Sciatic nerve (tissue), 2 donors: ENCODE data around the gene PP2D1. TPM values are rescaled to one million over a fixed set of nuclear protein-coding genes. Genes with fewer than 3 reads are reported as not detected.

Source experiments
- ATAC-seq: fragments of 200-7000 bp; cut with Tn5 transposase; one replicate; pipeline ENCODE4 v1.9.1; 2020; ENCODE audit warnings: mild to moderate bottlenecking, moderate library complexity
- DNase-seq: peaks from one replicate; pipeline ENCODE4 v3.0.0-alpha.2; 2020; ENCODE audit warnings: low spot score
- intact Hi-C: fragments of 100-400 bp; cut with DNase I; formaldehyde crosslinking; loops from one replicate; pipeline ENCODE4 v1.14.2; 2022
- total RNA-seq: library from RNA; stranded (reverse); fragmentation: NEBNext Ultra II Directional; extraction: Animal tissue kit (Norgen Biotek cat#: 25700); gene quantifications from one replicate; pipeline ENCODE4 v1.2.1, GENCODE V29; 2021
- donor health status: DM: no; HTN: no; CAD: no.
- donor health status: DM: no; HTN: no; CAD: no.

PP2D1 gene
- total RNA-seq, 1 donor from 2014 or later: not detected

DNA sequence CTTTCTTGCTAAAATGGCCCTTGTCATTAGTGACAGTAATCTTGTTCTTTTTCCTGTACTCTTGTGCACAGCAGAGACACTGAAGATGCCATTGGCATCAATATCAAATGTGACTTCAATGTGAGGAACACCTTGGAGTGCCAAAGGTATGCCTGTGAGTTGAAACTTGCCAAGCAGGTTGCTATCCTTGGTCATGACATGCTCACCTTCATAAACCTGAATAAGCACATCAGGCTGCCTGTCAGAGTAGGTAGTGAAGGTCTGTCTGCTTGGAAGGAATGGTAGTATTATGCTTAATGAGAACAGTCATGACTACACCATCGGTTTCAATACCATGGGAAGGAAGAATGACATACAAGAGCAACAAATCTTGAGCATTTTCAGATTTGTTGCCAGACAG, 71.4 kb downstream of the PP2D1 start:
- ATAC-seq (no peak), DNase-seq (no peak)
- intact Hi-C loops: no loop called here

DNA sequence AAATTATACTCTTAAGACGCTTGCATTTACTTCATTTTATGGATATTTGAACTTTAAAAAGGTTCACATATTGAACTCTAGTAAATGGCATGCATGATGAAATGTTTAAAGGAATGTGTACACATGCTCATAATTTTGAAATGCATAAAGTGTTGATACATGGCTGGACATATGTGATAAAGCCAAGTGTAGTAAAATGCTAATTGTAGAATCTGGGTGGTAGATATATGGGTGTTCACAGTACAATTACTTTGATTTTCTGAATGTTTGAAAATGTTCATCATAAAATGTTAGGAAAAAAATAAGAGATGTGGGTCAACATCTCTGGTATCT, 73.8 kb downstream of the PP2D1 start:
- intact Hi-C loops: no loop called here
- ATAC-seq (no peak), DNase-seq (no peak)

GRCh38 chr3:19937459-19938294, 74.4 kb downstream of the PP2D1 start:
- DNase-seq (no peak), ATAC-seq (no peak)
- intact Hi-C loops: no loop called here

Other genes with a start within 250 kb of the PP2D1 start
- gene EFHB, start 78.0 kb downstream of the PP2D1 start, total RNA-seq: 8.4 TPM
- gene RAB5A, start 65.2 kb downstream of the PP2D1 start, total RNA-seq: 66.9 TPM
- gene KAT2B, start 28.2 kb upstream of the PP2D1 start, total RNA-seq: 69.9 TPM
- gene SGO1, start 173.9 kb upstream of the PP2D1 start, total RNA-seq: 0.31 TPM